WTC11 (cell line): ENCODE results near the gene SNRPA1.

ENCODE experiments used
- CTCF ChIP-seq: fragments of 200-600 bp; IDR thresholded peaks from 2 replicates; pipeline ENCODE4 v1.8.0; 2022; ENCODE audit warnings: antibody characterized with exemption
- SMAD4 ChIP-seq: sonication (generic); formaldehyde crosslinking; IDR thresholded peaks from 2 replicates; pipeline ENCODE4 v1.8.0; 2022; ENCODE audit warnings: mild to moderate bottlenecking, missing genetic modification reagents
- TEAD4 ChIP-seq: sonication (generic); formaldehyde crosslinking; IDR thresholded peaks from 2 replicates; pipeline ENCODE4 v1.8.0; 2022; ENCODE audit warnings: mild to moderate bottlenecking, missing genetic modification reagents

- TF ChIP-seq CTCF (no peak), TEAD4 (CRISPR knock-in tag) (no peak), SMAD4 (CRISPR knock-in tag) (no peak)
Measured at GRCh38 chr15:101255615-101256241, 39.3 kb downstream of the SNRPA1 start.
